Mesothelial cell of epicardium (in vitro differentiated cells): ENCODE measurements around the gene ZBTB32. TPM values are rescaled to one million over a fixed set of nuclear protein-coding genes. Genes with fewer than 3 reads are reported as not detected.

Source experiments
- DNase-seq, 2 experiments: peaks; one replicate each; pipeline ENCODE4 v3.0.0; 2021; ENCODE audit warnings: low spot score in 2 of 2; ENCODE audit not compliant: unreplicated experiment in 2 of 2
- H3K27ac Mint-ChIP-seq: 2 replicates; pipeline ENCODE4 v1.8.0; 2021; ENCODE audit warnings: mixed read lengths
- H3K27me3 Mint-ChIP-seq: 2 replicates; pipeline ENCODE4 v1.8.0; 2021; ENCODE audit warnings: low read depth, mixed read lengths
- H3K36me3 Mint-ChIP-seq: 2 replicates; pipeline ENCODE4 v1.8.0; 2021; ENCODE audit warnings: mixed read lengths
- H3K4me1 Mint-ChIP-seq: 2 replicates; pipeline ENCODE4 v1.8.0; 2021; ENCODE audit warnings: mixed read lengths
- H3K4me3 Mint-ChIP-seq: 2 replicates; pipeline ENCODE4 v1.8.0; 2021; ENCODE audit warnings: mild to moderate bottlenecking, moderate library complexity, mixed read lengths
- H3K9me3 Mint-ChIP-seq: 2 replicates; pipeline ENCODE4 v1.8.0; 2021; ENCODE audit warnings: mixed read lengths
- total RNA-seq: library from RNA; stranded (reverse); gene quantifications from 3 replicates; pipeline ENCODE4 v1.2.1, GENCODE V29; 2021
- TF ChIP-seq, protein P1 (sequence below): fragments of 200-600 bp; sonication (generic); IDR thresholded peaks from one replicate; pipeline ENCODE4 v1.5.0; 2021; ENCODE audit warnings: antibody characterized with exemption; ENCODE audit not compliant: unreplicated experiment

ZBTB32 gene
- total RNA-seq, 1 donor from 2014 or later, result not detected

DNA sequence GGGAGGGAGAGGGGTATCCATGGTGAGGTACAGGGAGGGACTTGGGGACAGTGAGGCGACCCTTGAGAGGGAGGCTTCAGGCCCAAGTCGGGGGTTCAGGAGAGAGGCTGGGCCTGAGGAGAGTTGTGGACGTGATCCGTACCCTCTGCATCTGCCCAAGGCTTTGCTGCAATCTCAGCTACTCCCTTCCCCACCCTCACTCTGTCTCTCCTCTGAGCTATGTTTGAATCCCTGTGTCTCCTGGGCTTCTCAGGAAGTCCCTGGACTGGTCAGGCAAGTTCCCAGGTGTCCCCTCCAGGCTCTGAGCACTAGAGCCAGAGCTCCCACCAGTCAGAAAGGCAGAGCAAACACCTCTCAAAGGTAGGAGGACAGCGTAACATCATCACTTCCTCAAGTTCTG, 45.8 kb downstream of the ZBTB32 start:
- H3K4me1 Mint-ChIP-seq, result peaks cover 38% of the 10 kb centered on the region
- TF ChIP-seq, protein P1, sequence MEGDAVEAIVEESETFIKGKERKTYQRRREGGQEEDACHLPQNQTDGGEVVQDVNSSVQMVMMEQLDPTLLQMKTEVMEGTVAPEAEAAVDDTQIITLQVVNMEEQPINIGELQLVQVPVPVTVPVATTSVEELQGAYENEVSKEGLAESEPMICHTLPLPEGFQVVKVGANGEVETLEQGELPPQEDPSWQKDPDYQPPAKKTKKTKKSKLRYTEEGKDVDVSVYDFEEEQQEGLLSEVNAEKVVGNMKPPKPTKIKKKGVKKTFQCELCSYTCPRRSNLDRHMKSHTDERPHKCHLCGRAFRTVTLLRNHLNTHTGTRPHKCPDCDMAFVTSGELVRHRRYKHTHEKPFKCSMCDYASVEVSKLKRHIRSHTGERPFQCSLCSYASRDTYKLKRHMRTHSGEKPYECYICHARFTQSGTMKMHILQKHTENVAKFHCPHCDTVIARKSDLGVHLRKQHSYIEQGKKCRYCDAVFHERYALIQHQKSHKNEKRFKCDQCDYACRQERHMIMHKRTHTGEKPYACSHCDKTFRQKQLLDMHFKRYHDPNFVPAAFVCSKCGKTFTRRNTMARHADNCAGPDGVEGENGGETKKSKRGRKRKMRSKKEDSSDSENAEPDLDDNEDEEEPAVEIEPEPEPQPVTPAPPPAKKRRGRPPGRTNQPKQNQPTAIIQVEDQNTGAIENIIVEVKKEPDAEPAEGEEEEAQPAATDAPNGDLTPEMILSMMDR, result no peak
- H3K27ac Mint-ChIP-seq, result peak overlapping the region; percentile 83
- H3K27me3 Mint-ChIP-seq, result peaks cover 3% of the 10 kb centered on the region
- DNase-seq, result no peak
- peak overlapping the region; percentile 57 for H3K4me3 Mint-ChIP-seq
- peaks cover 4% of the 10 kb centered on the region for H3K36me3 Mint-ChIP-seq
- H3K9me3 Mint-ChIP-seq, result no peaks in the 10 kb centered on the region

DNA sequence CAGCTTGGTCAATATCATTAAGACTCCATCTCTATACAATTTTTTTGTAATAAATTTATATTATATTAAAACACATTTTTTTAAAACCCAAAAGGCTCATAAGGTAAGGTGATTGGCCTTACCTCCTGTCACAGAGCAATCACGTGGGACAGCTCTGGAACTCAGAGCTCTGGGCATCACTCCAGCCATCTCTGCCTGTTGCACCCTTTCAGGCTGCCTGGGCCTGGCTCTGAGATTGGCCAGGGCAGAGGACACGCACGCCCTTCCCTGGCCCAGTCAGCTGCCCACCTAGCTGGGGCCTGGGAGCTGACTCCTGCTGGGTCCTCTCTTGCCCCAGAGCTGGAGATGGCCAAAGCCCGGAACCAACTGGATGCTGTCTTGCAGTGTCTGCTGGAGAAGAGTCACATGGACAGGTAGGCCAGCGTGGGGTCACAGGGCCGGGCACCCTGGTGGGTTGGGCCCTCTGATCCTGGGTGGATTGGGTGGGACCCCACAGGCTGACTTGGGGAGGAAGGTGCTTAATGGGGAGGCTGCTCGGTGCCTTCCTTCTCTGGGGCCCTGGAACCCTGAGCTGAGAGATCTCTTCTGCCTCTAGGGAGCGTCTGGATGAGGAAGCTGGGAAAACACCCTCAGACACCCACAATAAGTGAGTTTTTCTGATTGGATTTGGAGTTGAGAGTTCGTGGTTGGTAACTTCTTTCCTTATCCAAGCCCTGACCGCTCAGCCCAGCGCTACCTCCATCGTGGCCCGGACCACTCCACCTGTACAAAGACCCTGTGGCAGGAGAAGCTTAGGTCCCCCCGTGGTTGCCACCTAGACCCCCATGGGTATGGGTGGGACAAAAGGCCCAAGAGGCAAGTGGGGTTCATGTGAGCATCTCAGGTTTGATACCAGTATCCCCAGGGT, 47.7 kb downstream of the ZBTB32 start:
- Mint-ChIP-seq H3K4me3 (no peak overlapping the region), H3K27ac (no peak overlapping the region), H3K4me1 (peaks cover 36% of the 10 kb centered on the region), H3K9me3 (no peaks in the 10 kb centered on the region), H3K36me3 (peaks cover 4% of the 10 kb centered on the region), H3K27me3 (peaks cover 9% of the 10 kb centered on the region)
- TF ChIP-seq, protein P1, result no peak
- DNase-seq, result no peak

DNA sequence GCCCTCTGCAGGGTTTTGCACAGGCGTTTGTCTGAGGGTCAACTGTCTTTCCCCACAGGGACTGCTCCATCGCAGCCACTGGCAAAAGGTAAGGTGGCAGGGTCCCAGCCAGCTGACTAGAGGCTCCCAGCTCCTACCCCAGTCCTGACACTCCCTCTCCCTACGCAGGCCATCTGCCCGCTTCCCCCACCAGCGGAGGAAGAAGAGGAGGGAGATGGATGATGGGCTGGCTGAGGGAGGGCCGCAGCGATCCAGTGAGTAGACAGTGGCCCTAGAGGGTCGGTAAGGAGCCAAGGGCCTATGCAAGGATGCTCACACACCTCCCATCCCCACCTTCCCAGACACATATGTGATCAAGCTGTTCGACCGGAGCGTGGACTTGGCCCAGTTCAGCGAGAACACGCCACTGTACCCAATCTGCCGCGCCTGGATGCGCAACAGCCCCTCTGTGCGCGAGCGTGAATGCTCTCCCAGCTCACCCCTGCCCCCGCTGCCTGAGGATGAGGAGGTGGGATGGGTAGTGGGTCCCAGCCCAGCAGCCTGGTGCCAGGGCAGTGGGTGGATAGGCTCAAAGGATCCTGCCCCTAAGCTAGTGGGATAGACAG, 48.5 kb downstream of the ZBTB32 start:
- TF ChIP-seq, protein P1, result no peak
- Mint-ChIP-seq H3K36me3 (peaks cover 4% of the 10 kb centered on the region), H3K9me3 (no peaks in the 10 kb centered on the region), H3K27me3 (peaks cover 9% of the 10 kb centered on the region), H3K4me1 (peaks cover 37% of the 10 kb centered on the region), H3K4me3 (no peak overlapping the region), H3K27ac (no peak overlapping the region)
- no peak for DNase-seq

DNA sequence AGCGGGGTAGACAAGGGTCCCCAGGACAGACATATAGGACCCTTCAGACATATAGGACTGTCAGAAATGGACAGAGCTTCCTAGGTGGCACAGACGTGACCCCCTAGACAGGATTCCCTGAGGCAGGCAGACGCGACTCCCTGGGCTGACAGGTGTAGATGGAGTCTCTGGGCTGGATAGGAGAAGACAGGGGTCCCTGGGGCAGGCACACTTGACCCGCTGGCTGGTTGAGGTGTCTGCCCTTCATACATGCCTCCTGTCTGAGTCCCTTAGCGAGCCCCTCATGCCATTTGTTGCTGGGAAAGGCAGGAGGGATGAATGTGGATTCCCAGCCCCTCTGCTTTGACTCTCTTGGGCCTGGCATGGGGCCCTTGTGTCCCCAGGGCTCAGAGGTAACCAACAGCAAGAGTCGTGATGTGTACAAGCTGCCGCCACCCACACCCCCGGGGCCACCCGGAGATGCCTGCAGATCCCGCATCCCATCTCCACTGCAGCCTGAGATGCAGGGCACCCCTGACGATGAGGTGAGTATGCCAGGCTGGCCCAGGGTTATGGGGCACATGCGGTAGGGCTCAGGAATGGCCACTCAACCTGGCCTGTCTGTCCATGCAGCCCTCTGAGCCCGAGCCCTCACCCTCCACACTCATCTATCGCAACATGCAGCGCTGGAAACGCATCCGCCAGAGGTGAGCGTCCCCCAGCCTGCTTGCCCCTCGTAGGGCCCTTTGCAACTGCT, 49.4 kb downstream of the ZBTB32 start:
- Mint-ChIP-seq H3K36me3 (peaks cover 4% of the 10 kb centered on the region), H3K4me1 (peaks cover 29% of the 10 kb centered on the region), H3K27ac (no peak overlapping the region), H3K9me3 (no peaks in the 10 kb centered on the region), H3K4me3 (no peak overlapping the region), H3K27me3 (peaks cover 9% of the 10 kb centered on the region)
- TF ChIP-seq, protein P1, result no peak
- no peak for DNase-seq

DNA sequence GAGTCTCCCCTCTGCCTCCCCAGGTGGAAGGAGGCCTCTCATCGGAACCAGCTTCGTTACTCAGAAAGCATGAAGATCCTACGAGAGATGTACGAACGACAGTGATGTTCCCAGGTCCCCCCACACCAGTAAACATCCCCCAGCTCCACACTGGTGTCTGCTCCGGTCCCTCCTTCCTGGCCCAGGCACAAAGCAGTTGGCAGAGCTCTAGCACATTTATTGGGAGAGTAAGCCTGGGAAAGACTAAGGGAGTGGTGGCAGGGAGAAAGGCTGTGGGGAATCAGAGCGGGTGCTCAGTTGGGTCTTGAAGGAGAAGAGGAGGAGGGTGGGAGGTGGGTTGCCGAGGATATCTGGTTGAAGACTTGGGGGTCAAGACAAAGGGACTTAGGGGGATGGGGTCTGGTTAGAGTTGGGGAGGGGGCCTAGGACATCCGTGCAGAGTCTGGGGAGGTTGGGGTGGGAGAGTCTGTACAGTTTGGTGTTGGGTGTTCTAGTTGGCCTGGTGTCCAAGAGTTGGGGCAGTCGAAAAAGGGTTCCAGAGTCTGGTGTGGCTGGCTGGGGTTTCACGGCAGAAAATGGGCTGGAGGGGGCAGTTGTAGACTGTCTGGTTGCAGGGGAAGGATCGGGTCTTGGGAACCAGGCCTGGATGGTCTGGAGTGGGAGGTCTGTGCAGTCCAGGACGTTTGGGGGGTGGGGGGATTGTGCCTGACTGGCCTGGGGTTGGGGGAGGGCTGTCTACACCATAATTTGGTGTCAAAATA, 50.2 kb downstream of the ZBTB32 start:
- no peak for DNase-seq
- Mint-ChIP-seq H3K4me3 (no peak overlapping the region), H3K9me3 (no peaks in the 10 kb centered on the region), H3K36me3 (peaks cover 4% of the 10 kb centered on the region), H3K27me3 (peaks cover 9% of the 10 kb centered on the region), H3K27ac (peak overlapping the region; percentile 39), H3K4me1 (peaks cover 29% of the 10 kb centered on the region)
- TF ChIP-seq, protein P1, result no peak
